Omental fat pad (tissue), 4 donors: ENCODE data around the gene TMEM231. TPM values are rescaled to one million over a fixed set of nuclear protein-coding genes. Genes with fewer than 3 reads are reported as not detected.

Experiments used
- ATAC-seq: fragments of 150-250 bp; one replicate; pipeline ENCODE4 v1.9.1; 2016; ENCODE audit warnings: mild to moderate bottlenecking, moderate library complexity; ENCODE audit not compliant: low FRiP score
- DNase-seq: peaks from one replicate; pipeline ENCODE4 v3.0.0-alpha.2; 2019; ENCODE audit warnings: low spot score
- CTCF ChIP-seq, 3 donors: fragments of 450-650 bp; IDR thresholded peaks; one replicate each; pipeline ENCODE4 v1.5.1; 2016 to 2017; ENCODE audit warnings: antibody characterized with exemption in 3 of 3, mild to moderate bottlenecking in 3 of 3, moderate library complexity in 2 of 3
- total RNA-seq, 4 donors: library from RNA; depleted of rRNA; stranded (reverse); fragments of >200 nt; gene quantifications; one replicate each; pipeline ENCODE4 v1.1.0, GENCODE V29; 2016

The TMEM231 gene
- total RNA-seq, 4 donors from 2014 or later: 3.9 to 9.2 (median 7.0) TPM

DNA sequence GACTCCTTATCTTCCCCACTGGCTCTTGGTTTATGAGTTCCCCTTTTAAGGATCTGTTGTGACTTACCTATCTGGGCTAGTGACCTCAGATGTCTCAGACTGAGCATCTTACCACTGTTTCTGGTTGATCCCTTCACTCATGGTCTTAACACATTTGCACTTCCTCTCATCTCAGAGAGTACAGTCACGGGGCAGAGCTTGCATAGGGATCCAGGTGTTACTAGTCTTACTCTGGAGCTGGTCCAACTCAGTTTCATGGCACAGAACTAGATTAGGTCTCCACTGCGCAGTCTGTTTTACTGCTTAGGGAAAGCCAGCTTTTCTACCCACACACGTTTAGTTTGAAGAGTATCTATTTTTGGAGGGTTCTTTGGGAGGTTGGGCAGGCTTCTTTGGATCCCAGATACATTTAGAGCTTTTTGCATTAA lies 20.3 kb upstream of the TMEM231 start:
- DNase-seq (no peak), ATAC-seq (no peak)
- no peak for TF ChIP-seq CTCF (IDR thresholded peaks at IDR 0.05)

DNA sequence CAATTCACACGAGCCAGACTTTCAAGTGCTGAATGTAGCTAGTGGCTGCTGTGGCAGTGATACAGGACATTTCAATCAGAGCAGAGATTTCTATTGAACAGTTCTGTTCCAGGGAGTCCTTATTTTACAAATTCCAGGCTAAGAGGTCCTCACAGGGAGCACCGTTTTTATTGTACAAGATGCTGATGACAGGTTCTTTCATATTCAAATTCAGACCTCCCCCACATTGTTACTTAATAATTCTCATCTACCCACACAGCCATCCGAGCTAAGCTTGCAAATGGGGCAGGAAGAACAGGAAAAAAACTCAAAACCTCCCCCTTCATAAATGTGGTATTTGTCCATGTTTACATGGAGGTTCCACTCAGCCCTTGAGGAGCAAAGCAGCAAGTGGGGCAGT lies 19.9 kb upstream of the TMEM231 start:
- no peak for TF ChIP-seq CTCF (IDR thresholded peaks at IDR 0.05)
- ATAC-seq: no peak
- DNase-seq: no peak

- TF ChIP-seq CTCF (IDR thresholded peaks at IDR 0.05): no peak
- DNase-seq (no peak), ATAC-seq (no peak)
These were observed 17.9 kb upstream of the TMEM231 start for GRCh38 chr16:75573955-75574354.

DNA sequence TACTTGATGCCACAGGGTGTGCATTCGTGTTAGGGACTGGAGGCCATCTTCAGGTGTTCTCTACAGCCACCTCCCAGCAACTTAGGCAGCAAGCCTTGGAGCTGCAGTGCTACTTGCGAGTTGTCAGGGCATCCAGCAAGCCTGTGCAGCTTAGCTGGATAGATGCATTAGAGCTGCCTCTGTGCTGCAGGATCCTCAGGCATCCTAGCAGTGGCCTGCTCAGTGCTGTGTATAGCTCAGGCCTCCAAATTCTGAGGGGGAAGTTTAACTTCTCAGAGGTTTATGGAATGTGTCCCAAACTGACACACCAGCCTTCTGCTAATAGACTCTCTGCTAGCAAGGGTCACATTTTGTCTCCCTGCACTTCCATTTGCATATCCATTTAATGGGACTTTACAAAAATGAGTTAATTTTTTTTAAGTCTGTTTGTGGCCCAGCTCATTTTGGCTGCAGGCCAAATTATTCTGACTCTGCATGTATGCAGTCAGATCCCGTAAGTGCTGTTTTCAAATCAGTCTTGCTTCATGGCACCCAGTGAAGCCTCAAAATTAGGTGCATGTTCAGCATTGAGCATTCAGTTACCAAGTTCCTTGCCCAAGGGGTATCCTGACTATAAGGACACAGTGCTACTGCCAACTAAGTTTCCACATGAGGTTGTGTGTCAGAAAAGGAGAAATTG lies 17.0 kb upstream of the TMEM231 start:
- no peak for DNase-seq
- TF ChIP-seq CTCF (IDR thresholded peaks at IDR 0.05): no peak
- ATAC-seq: no peak

GRCh38 chr16:75570396-75571065 lies 14.5 kb upstream of the TMEM231 start:
- DNase-seq: no peak
- ATAC-seq: no peak
- no peak for TF ChIP-seq CTCF (IDR thresholded peaks at IDR 0.05)

DNA sequence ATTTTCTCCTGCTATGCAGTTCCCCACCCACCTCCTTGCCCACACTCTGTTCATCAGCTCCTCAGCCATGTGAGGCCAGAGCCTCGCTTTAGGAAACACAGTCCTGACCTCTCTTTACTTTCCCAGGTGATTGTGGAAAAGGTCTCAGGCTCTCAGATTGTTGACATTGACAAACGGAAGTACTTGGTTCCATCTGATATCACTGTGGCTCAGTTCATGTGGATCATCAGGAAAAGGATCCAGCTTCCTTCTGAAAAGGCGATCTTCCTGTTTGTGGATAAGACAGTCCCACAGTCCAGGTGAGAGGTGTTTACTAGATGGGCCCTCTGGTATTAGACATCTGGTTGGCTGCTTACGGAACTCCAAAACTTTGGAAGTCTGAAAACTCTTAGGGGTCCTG lies 11.9 kb upstream of the TMEM231 start:
- ATAC-seq (no peak), DNase-seq (no peak)
- no peak for TF ChIP-seq CTCF (IDR thresholded peaks at IDR 0.05)

DNA sequence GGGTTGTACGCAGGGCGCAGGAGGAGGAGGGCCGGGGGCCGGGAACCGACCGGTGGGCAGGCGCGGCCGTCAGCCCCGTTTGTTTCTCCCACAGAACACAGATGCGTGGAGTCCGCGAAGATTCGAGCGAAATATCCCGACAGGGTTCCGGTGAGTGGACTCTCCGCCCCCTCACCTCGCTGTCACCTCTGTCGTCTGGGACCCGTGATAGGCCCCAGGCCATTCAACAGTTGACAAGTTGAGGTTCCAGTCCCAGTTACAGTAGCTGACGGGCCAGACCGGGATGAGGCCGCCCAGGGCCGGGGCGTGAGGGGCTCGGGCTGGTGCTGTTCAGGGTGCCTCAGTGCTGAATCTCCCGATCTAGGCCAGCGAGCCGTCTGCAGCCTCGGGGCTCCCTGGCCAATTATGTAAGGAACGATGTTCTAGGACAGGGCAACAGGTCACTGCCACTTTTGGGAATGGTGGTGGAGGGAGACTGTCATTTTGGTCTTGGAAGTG lies 10.8 kb upstream of the TMEM231 start:
- DNase-seq: no peak
- no peak for TF ChIP-seq CTCF (IDR thresholded peaks at IDR 0.05)
- peak; percentile 15 for ATAC-seq
